CD8-positive, alpha-beta memory T cell (primary cell): ENCODE data around the gene TSPAN13. TPM values are rescaled to one million over a fixed set of nuclear protein-coding genes. Genes with fewer than 3 reads are reported as not detected.
A peak's percentile ranks its signal among the peaks of the same experiment; 100 is the strongest.

Experiments
- CTCF ChIA-PET: fragments of 350-600 bp; sonication (Branson Sonifier 250); formaldehyde crosslinking; loops from one replicate; lab custom pipeline; 2021; ENCODE audit warnings: antibody characterized with exemption; lab: Charles Lee
- POLR2A ChIA-PET: fragments of 350-600 bp; sonication (Branson Sonifier 250); formaldehyde crosslinking; loops from one replicate; lab custom pipeline; 2021; ENCODE audit warnings: antibody characterized with exemption; lab: Charles Lee
- DNase-seq, 5 donors: peaks; one replicate each; pipeline versions ENCODE4 v3.0.0 to v3.0.0-alpha.2; 2020 to 2022; ENCODE audit warnings: mixed read lengths in 1 of 5
- H3K27ac ChIP-seq: one replicate; pipeline ENCODE4 v1.7.0; 2013; ENCODE audit warnings: low read depth, mild to moderate bottlenecking, low read length, moderate library complexity
- H3K27me3 ChIP-seq: 2 replicates; pipeline ENCODE4 v1.7.0; 2013; ENCODE audit warnings: low read length, mild to moderate bottlenecking; ENCODE audit not compliant: insufficient read depth, poor library complexity, severe bottlenecking
- H3K36me3 ChIP-seq: 2 replicates; pipeline ENCODE4 v1.7.0; 2013; ENCODE audit warnings: mild to moderate bottlenecking, low read length, moderate library complexity; ENCODE audit not compliant: insufficient read depth
- H3K4me1 ChIP-seq: 2 replicates; pipeline ENCODE4 v1.7.0; 2013; ENCODE audit warnings: mild to moderate bottlenecking, low read length, moderate library complexity; ENCODE audit not compliant: insufficient read depth
- H3K4me3 ChIP-seq: 2 replicates; pipeline ENCODE4 v1.7.0; 2013; ENCODE audit warnings: mild to moderate bottlenecking, low read length
- H3K9me3 ChIP-seq: 2 replicates; pipeline ENCODE4 v1.7.0; 2013; ENCODE audit warnings: mild to moderate bottlenecking, low read length
- H3K27ac Mint-ChIP-seq, 8 donors: one replicate each; pipeline ENCODE4 v1.8.0; 2020 to 2021; ENCODE audit warnings: mixed read lengths in 8 of 8, mild to moderate bottlenecking in 6 of 8, inconsistent platforms in 3 of 8, moderate library complexity in 3 of 8
- H3K27me3 Mint-ChIP-seq, 2 donors: one replicate each; pipeline ENCODE4 v1.8.0; 2020 to 2021; ENCODE audit warnings: mixed read lengths in 2 of 2, mild to moderate bottlenecking in 1 of 2, moderate library complexity in 1 of 2
- H3K36me3 Mint-ChIP-seq, 3 donors: one replicate each; pipeline ENCODE4 v1.8.0; 2020 to 2021; ENCODE audit warnings: mixed read lengths in 3 of 3, inconsistent platforms in 1 of 3, mild to moderate bottlenecking in 1 of 3
- H3K4me1 Mint-ChIP-seq, 3 donors: one replicate each; pipeline ENCODE4 v1.8.0; 2020 to 2021; ENCODE audit warnings: mixed read lengths in 3 of 3, inconsistent platforms in 1 of 3, mild to moderate bottlenecking in 1 of 3
- H3K4me3 Mint-ChIP-seq, 7 donors: one replicate each; pipeline ENCODE4 v1.8.0; 2020 to 2021; ENCODE audit warnings: mixed read lengths in 7 of 7, mild to moderate bottlenecking in 6 of 7, moderate library complexity in 4 of 7, inconsistent platforms in 2 of 7
- H3K9me3 Mint-ChIP-seq, 5 donors: one replicate each; pipeline ENCODE4 v1.8.0; 2020 to 2022; ENCODE audit warnings: mixed read lengths in 5 of 5, mild to moderate bottlenecking in 3 of 5, moderate library complexity in 2 of 5, inconsistent platforms in 1 of 5
- polyA plus RNA-seq: library from polyadenylated mRNA; unstranded; fragments of 300-500 nt; fragmentation: Illumina TruSeq; gene quantifications from one replicate; pipeline ENCODE4 v1.2.3, GENCODE V29; 2021
- total RNA-seq, 2 experiments: library from RNA; stranded (reverse); gene quantifications; one replicate each; pipeline ENCODE4 v1.2.3, GENCODE V29; 2021

TSPAN13 gene
- total and polyA plus RNA-seq, 3 experiments from 2014 or later, result 0.66 to 0.97 TPM; not detected in 1

- Histone ChIP-seq H3K36me3 (no peaks in the 10 kb centered on the region), H3K4me3 (no peak overlapping the region), H3K27me3 (no peaks in the 10 kb centered on the region), H3K9me3 (no peaks in the 10 kb centered on the region), H3K4me1 (no peaks in the 10 kb centered on the region), H3K27ac (no peak overlapping the region)
- no peak for DNase-seq
- ChIA-PET POLR2A (no interaction called here), CTCF (no interaction called here)
- Mint-ChIP-seq H3K27me3 (peaks cover 2 to 18% of the 10 kb centered on the region in 2 donors), H3K4me3 (no peak overlapping the region), H3K36me3 (peaks cover 0 to 1% (median 0%) of the 10 kb centered on the region in 3 donors), H3K27ac (no peak overlapping the region), H3K9me3 (no peaks in the 10 kb centered on the region), H3K4me1 (no peaks in the 10 kb centered on the region)
Measured at GRCh38 chr7:16770657-16771329, 17.2 kb downstream of the TSPAN13 start.

GRCh38 chr7:16773326-16773725, 19.8 kb downstream of the TSPAN13 start:
- H3K4me1 Mint-ChIP-seq, result no peaks in the 10 kb centered on the region
- no peaks in the 10 kb centered on the region for H3K9me3 Mint-ChIP-seq
- H3K27ac Mint-ChIP-seq, result no peak overlapping the region
- Histone ChIP-seq H3K27me3 (no peaks in the 10 kb centered on the region), H3K4me3 (no peak overlapping the region), H3K9me3 (no peaks in the 10 kb centered on the region), H3K27ac (no peak overlapping the region), H3K36me3 (no peaks in the 10 kb centered on the region), H3K4me1 (no peaks in the 10 kb centered on the region)
- H3K36me3 Mint-ChIP-seq, result peaks cover 0 to 1% (median 0%) of the 10 kb centered on the region in 3 donors
- ChIA-PET POLR2A (no interaction called here), CTCF (no interaction called here)
- H3K4me3 Mint-ChIP-seq, result no peak overlapping the region
- DNase-seq, result no peak
- peaks cover 2 to 22% of the 10 kb centered on the region in 2 donors for H3K27me3 Mint-ChIP-seq

- no peak for DNase-seq
- no peak overlapping the region for H3K4me3 ChIP-seq
- no peaks in the 10 kb centered on the region for H3K9me3 Mint-ChIP-seq
- H3K27me3 Mint-ChIP-seq, result peaks cover 2 to 22% of the 10 kb centered on the region in 2 donors
- no peaks in the 10 kb centered on the region for H3K4me1 Mint-ChIP-seq
- H3K27me3 ChIP-seq, result no peaks in the 10 kb centered on the region
- no peaks in the 10 kb centered on the region for H3K4me1 ChIP-seq
- ChIA-PET POLR2A (no interaction called here), CTCF (no interaction called here)
- H3K36me3 Mint-ChIP-seq, result peaks cover 0 to 1% (median 0%) of the 10 kb centered on the region in 3 donors
- H3K27ac Mint-ChIP-seq, result no peak overlapping the region
- no peaks in the 10 kb centered on the region for H3K36me3 ChIP-seq
- no peaks in the 10 kb centered on the region for H3K9me3 ChIP-seq
- H3K4me3 Mint-ChIP-seq, result no peak overlapping the region
- H3K27ac ChIP-seq, result no peak overlapping the region
Measured at GRCh38 chr7:16773884-16774283, 20.3 kb downstream of the TSPAN13 start.

GRCh38 chr7:16774294-16774693, 20.7 kb downstream of the TSPAN13 start:
- CTCF ChIA-PET, result no interaction called here

DNA sequence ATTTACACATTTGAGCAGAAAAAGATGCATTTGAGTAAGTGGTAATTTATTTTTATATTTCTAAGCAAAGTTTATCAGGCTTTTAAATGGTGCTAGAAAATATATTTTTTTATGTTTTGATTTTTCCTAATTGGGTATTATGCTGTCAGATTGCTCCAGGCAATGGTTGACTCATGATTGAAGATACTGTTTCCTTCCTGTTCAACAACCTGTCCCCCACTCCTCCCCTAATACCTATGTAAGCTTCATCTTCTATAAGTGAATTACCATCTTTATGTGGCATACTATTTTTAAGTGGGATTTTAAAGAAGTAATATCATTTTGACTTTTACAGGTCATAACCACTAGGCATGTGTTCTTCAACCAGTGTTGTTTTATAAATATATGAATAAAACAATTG, 21.4 kb downstream of the TSPAN13 start:
- Mint-ChIP-seq H3K27me3 (peaks cover 2 to 22% of the 10 kb centered on the region in 2 donors), H3K36me3 (peaks cover 0 to 1% (median 0%) of the 10 kb centered on the region in 3 donors), H3K4me3 (no peak overlapping the region), H3K4me1 (no peaks in the 10 kb centered on the region), H3K9me3 (no peaks in the 10 kb centered on the region), H3K27ac (no peak overlapping the region)
- POLR2A ChIA-PET, result no interaction called here
- no peak for DNase-seq
- Histone ChIP-seq H3K27ac (no peak overlapping the region), H3K4me1 (no peaks in the 10 kb centered on the region), H3K36me3 (no peaks in the 10 kb centered on the region), H3K4me3 (no peak overlapping the region), H3K27me3 (no peaks in the 10 kb centered on the region), H3K9me3 (no peaks in the 10 kb centered on the region)
- CTCF ChIA-PET, result no interaction called here

More at GRCh38 chr7:16774294-16774693, 20.7 kb downstream of the TSPAN13 start:
- Histone ChIP-seq H3K27ac (no peak overlapping the region), H3K36me3 (no peaks in the 10 kb centered on the region), H3K4me1 (no peaks in the 10 kb centered on the region), H3K27me3 (no peaks in the 10 kb centered on the region), H3K9me3 (no peaks in the 10 kb centered on the region), H3K4me3 (no peak overlapping the region)
- no peak for DNase-seq
- Mint-ChIP-seq H3K4me1 (no peaks in the 10 kb centered on the region), H3K36me3 (peaks cover 0 to 1% (median 0%) of the 10 kb centered on the region in 3 donors), H3K27ac (peak overlapping the region in 1 of 8 donors; percentile 52), H3K27me3 (peaks cover 2 to 22% of the 10 kb centered on the region in 2 donors), H3K4me3 (no peak overlapping the region), H3K9me3 (no peaks in the 10 kb centered on the region)
- POLR2A ChIA-PET, result no interaction called here

DNA sequence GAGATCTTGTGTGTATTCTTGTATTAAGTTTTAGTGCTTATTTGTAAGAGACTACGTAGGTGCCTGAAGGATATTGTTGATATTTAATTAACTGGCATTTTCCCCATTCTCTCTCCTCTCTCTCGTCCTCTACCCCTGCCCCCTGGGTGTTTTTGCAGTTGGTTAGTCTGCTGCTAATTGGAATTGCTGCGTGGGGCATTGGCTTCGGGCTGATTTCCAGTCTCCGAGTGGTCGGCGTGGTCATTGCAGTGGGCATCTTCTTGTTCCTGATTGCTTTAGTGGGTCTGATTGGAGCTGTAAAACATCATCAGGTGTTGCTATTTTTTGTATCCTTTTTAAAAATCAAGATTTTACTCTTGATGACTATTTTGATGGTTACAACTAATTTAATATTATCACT, 22.5 kb downstream of the TSPAN13 start:
- H3K9me3 ChIP-seq, result no peaks in the 10 kb centered on the region
- peaks cover 0 to 14% of the 10 kb centered on the region in 2 donors for H3K27me3 Mint-ChIP-seq
- CTCF ChIA-PET, result no interaction called here
- H3K36me3 Mint-ChIP-seq, result peaks cover 0 to 1% (median 0%) of the 10 kb centered on the region in 3 donors
- H3K4me3 Mint-ChIP-seq, result no peak overlapping the region
- H3K4me1 ChIP-seq, result no peaks in the 10 kb centered on the region
- H3K27ac ChIP-seq, result no peak overlapping the region
- peaks cover 0 to 3% (median 0%) of the 10 kb centered on the region in 5 donors for H3K9me3 Mint-ChIP-seq
- H3K4me3 ChIP-seq, result no peak overlapping the region
- no peaks in the 10 kb centered on the region for H3K4me1 Mint-ChIP-seq
- POLR2A ChIA-PET, result no interaction called here
- H3K27ac Mint-ChIP-seq, result no peak overlapping the region
- no peak for DNase-seq
- H3K27me3 ChIP-seq, result no peaks in the 10 kb centered on the region
- no peaks in the 10 kb centered on the region for H3K36me3 ChIP-seq

DNA sequence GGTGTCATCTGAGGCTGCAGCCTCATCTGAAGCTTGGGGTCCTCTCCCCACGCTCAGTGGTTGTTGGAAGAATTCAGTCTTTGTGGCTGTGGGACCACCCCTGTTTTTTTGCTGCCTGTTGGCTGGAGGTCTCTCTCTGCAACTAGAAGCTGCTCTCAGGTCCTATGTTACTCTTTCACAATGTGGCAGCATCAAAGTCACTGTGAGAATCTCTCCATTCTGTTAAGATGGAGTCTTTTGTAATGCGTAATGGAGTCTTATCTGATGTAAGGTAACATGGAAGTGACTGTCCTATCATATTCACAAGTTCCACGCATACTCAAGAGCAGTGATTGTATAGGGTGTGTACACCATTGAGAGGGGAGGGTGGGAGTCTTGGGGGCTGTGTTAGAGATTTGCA, 24.9 kb downstream of the TSPAN13 start:
- ChIA-PET CTCF (no interaction called here), POLR2A (no interaction called here)
- Histone ChIP-seq H3K9me3 (no peaks in the 10 kb centered on the region), H3K27ac (no peak overlapping the region), H3K4me3 (no peak overlapping the region), H3K4me1 (no peaks in the 10 kb centered on the region), H3K27me3 (no peaks in the 10 kb centered on the region), H3K36me3 (no peaks in the 10 kb centered on the region)
- Mint-ChIP-seq H3K27ac (no peak overlapping the region), H3K4me1 (no peaks in the 10 kb centered on the region), H3K27me3 (peaks cover 6 to 7% of the 10 kb centered on the region in 2 donors), H3K4me3 (no peak overlapping the region), H3K9me3 (peaks cover 0 to 3% (median 0%) of the 10 kb centered on the region in 5 donors), H3K36me3 (no peaks in the 10 kb centered on the region)
- no peak for DNase-seq

- Mint-ChIP-seq H3K4me3 (no peak overlapping the region), H3K36me3 (no peaks in the 10 kb centered on the region), H3K4me1 (no peaks in the 10 kb centered on the region), H3K9me3 (peaks cover 0 to 3% (median 0%) of the 10 kb centered on the region in 5 donors), H3K27ac (no peak overlapping the region), H3K27me3 (peaks cover 6 to 7% of the 10 kb centered on the region in 2 donors)
- Histone ChIP-seq H3K4me1 (no peaks in the 10 kb centered on the region), H3K27me3 (no peaks in the 10 kb centered on the region), H3K36me3 (no peaks in the 10 kb centered on the region), H3K4me3 (no peak overlapping the region), H3K27ac (no peak overlapping the region), H3K9me3 (no peaks in the 10 kb centered on the region)
- ChIA-PET CTCF (no interaction called here), POLR2A (no interaction called here)
- no peak for DNase-seq
Measured at GRCh38 chr7:16779051-16779450, 25.5 kb downstream of the TSPAN13 start.
